Bronchial epithelial cell (primary cell): ENCODE measurements around the gene DMKN. TPM values are rescaled to one million over a fixed set of nuclear protein-coding genes. Genes with fewer than 3 reads are reported as not detected.

Experiments used
- DNase-seq: peaks from one replicate; pipeline ENCODE4 v3.0.0-alpha.2; 2010; ENCODE audit warnings: low read depth
- FAIRE-seq: peaks from 2 replicates; lab custom pipeline; 2011; peaks lifted over from hg19 to GRCh38; lab: Jason Lieb, UNC
- H3K27me3 ChIP-seq: 2 replicates; pipeline ENCODE4 v1.5.1; 2011; ENCODE audit warnings: low read length; ENCODE audit not compliant: control insufficient read depth, insufficient read depth
- H3K36me3 ChIP-seq: 2 replicates; pipeline ENCODE4 v1.5.1; 2011; ENCODE audit warnings: low read length; ENCODE audit not compliant: control insufficient read depth, insufficient read depth
- H3K4me3 ChIP-seq: 2 replicates; pipeline ENCODE4 v1.5.1; 2011; ENCODE audit warnings: mild to moderate bottlenecking, low read depth, low read length, control low read depth
- total RNA-seq: library from RNA; depleted of rRNA; stranded (reverse); fragments of >200 nt; gene quantifications from 2 replicates; pipeline ENCODE4 v1.2.1, GENCODE V29; 2014
- TF ChIP-seq, protein P1 (sequence below): IDR thresholded peaks from 2 replicates; pipeline ENCODE4 v1.5.1; 2011; ENCODE audit warnings: mild to moderate bottlenecking, moderate library complexity, low read length, control low read depth, inconsistent platforms; ENCODE audit not compliant: insufficient read depth, severe bottlenecking

DMKN gene
- total RNA-seq, 1 donor from 2014 or later = 97.4 TPM

- H3K36me3 ChIP-seq = no peaks in the 10 kb centered on the region
- TF ChIP-seq, protein P1, sequence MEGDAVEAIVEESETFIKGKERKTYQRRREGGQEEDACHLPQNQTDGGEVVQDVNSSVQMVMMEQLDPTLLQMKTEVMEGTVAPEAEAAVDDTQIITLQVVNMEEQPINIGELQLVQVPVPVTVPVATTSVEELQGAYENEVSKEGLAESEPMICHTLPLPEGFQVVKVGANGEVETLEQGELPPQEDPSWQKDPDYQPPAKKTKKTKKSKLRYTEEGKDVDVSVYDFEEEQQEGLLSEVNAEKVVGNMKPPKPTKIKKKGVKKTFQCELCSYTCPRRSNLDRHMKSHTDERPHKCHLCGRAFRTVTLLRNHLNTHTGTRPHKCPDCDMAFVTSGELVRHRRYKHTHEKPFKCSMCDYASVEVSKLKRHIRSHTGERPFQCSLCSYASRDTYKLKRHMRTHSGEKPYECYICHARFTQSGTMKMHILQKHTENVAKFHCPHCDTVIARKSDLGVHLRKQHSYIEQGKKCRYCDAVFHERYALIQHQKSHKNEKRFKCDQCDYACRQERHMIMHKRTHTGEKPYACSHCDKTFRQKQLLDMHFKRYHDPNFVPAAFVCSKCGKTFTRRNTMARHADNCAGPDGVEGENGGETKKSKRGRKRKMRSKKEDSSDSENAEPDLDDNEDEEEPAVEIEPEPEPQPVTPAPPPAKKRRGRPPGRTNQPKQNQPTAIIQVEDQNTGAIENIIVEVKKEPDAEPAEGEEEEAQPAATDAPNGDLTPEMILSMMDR = no peak
- no peaks in the 10 kb centered on the region for H3K27me3 ChIP-seq
- no peak overlapping the region for H3K4me3 ChIP-seq
- DNase-seq (no peak), FAIRE-seq (no peak)
Measured at GRCh38 chr19:35560271-35560670, 46.8 kb upstream of the DMKN start.

DNA sequence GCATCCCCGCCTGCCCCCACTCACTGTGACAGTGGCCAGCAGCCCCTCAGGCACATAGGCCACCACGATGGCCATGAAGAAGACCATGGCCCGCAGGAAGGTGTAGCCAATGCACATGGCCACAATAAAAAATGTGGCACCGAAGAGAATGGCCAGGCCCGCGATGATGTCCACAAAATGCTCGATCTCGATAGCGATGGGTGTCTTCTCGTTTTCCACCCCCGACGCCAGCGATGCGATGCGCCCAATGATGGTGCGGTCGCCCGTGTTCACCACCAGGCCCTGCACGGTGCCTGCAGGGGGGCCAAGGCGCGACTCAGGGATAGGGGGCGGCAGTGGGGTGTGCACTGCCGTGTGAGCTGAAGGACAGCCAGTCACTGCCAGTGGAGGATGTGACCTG lies 46.3 kb upstream of the DMKN start:
- H3K27me3 ChIP-seq = no peaks in the 10 kb centered on the region
- H3K4me3 ChIP-seq = no peak overlapping the region
- no peak for FAIRE-seq
- no peak for DNase-seq
- no peaks in the 10 kb centered on the region for H3K36me3 ChIP-seq
- TF ChIP-seq, protein P1 = no peak

GRCh38 chr19:35559281-35559659 lies 45.8 kb upstream of the DMKN start:
- H3K4me3 ChIP-seq = no peak overlapping the region
- H3K27me3 ChIP-seq = no peaks in the 10 kb centered on the region
- FAIRE-seq = no peak
- DNase-seq = no peak
- H3K36me3 ChIP-seq = no peaks in the 10 kb centered on the region
- TF ChIP-seq, protein P1 = no peak

GRCh38 chr19:35558400-35559280 lies 45.2 kb upstream of the DMKN start:
- FAIRE-seq (no peak), DNase-seq (no peak)
- Histone ChIP-seq H3K36me3 (no peaks in the 10 kb centered on the region), H3K4me3 (no peak overlapping the region), H3K27me3 (no peaks in the 10 kb centered on the region)
- TF ChIP-seq, protein P1 = no peak

DNA sequence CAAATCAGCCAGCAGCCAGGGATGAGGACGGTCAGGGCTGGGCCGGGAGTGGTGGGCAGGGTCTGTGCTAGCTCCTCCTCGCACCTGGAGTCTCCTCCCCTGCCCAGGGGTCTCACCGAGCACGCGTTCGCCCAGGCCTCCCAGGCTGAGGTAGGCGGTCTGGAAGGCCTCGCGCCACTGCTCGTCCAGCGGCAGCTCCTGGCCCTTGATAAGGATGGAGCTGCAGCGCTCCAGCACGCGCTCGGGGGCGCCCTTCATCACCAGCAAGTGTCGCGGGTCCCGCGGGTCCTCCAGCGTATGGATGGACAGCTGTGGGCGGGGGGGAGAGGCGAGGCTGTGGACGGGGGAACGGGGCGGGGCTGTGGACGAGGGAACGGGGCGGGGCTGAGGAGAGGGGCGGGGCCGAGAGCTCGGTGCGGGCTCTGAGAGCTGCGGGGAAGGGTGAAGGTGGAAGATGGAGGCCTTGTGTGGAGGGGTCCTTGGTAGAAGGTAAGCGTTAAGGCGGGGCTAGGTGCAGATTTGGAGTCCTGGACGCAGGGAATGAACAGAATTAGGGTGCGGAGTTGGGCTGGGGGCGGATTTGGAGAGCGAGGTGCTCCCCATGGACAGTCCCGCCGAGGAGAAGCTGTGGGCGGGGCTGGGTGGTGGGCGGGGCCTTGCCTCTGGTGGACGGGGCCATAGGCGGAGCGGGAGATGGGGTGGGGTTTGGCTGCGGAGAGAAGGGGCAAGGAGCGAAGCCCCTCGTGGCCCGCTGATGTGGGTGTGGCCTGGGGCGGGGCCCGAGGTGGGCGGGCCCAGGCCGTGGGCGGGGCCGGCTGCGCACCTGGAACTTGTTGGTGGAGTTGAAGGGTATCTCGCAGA lies 44.3 kb upstream of the DMKN start:
- H3K27me3 ChIP-seq = no peaks in the 10 kb centered on the region
- peak overlapping the region; percentile 31 for H3K4me3 ChIP-seq
- TF ChIP-seq, protein P1 = no peak
- FAIRE-seq = no peak
- H3K36me3 ChIP-seq = no peaks in the 10 kb centered on the region
- DNase-seq = peak; percentile 34
